ENCODE results near the gene CCT2. TPM values are rescaled to one million over a fixed set of nuclear protein-coding genes. Genes with fewer than 3 reads are reported as not detected.
A peak's percentile ranks its signal among the peaks of the same experiment; 100 is the strongest.

Gene CCT2
- total RNA-seq, 4 donors from 2014 or later: 124 to 153 (median 138) TPM

- in situ Hi-C loops (cut with MboI; ENCODE audit: low sequenced_read_pairs in 4 of 4) (no loop called here), intact Hi-C loops (cut with DNase I; ENCODE audit: low total_unique reads) (no loop called here)
- Histone ChIP-seq H3K4me1 (no peaks in the 10 kb centered on the region), H3K9me3 (no peaks in the 10 kb centered on the region), H3K4me3 (no peak overlapping the region), H3K27me3 (no peaks in the 10 kb centered on the region), H3K27ac (no peak overlapping the region), H3K36me3 (no peaks in the 10 kb centered on the region)
- TF ChIP-seq CTCF (IDR thresholded peaks at IDR 0.05 in 4 of 5, conservative IDR thresholded peaks at IDR 0.05 in 1 of 5): peak in 1 of 5 experiments; percentile 40
- TF ChIP-seq POLR2A (IDR thresholded peaks at IDR 0.05): no peak
- DNase-seq (no peak), ATAC-seq (peak in 1 of 2 donors; percentile 64)
Observed at GRCh38 chr12:69633061-69633460, 47.8 kb downstream of the CCT2 start.

- Histone ChIP-seq H3K4me3 (no peak overlapping the region), H3K27me3 (no peaks in the 10 kb centered on the region), H3K27ac (no peak overlapping the region), H3K36me3 (no peaks in the 10 kb centered on the region), H3K9me3 (no peaks in the 10 kb centered on the region), H3K4me1 (peaks cover 5 to 12% of the 10 kb centered on the region in 2 donors)
- intact Hi-C loops (cut with DNase I; ENCODE audit: low total_unique reads) (loop anchor here (1.0 to 5.0 kb wide), 2 partner anchors 52 to 280 kb away; partner anchors contain the start of genes CCT2 and YEATS4), in situ Hi-C loops (cut with MboI; ENCODE audit: low sequenced_read_pairs in 4 of 4) (loop anchor here in 1 of 4 donors (10.0 kb wide), 1 partner anchor 55 kb away; the partner anchor contains the start of gene BEST3)
- peak in 1 of 2 donors; percentile 30 for ATAC-seq
- TF ChIP-seq CTCF (IDR thresholded peaks at IDR 0.05 in 4 of 5, conservative IDR thresholded peaks at IDR 0.05 in 1 of 5) (peak; percentile 64 to 87 (median 69)), POLR2A (IDR thresholded peaks at IDR 0.05) (no peak)
- peak in 1 of 2 donors; percentile 56 for DNase-seq
Observed at GRCh38 chr12:69639400-69640016, 54.2 kb downstream of the CCT2 start.

GRCh38 chr12:69641546-69641945 is 56.3 kb downstream of the CCT2 start:
- ATAC-seq (no peak), DNase-seq (no peak)
- intact Hi-C loops (cut with DNase I; ENCODE audit: low total_unique reads): loop anchor here (5.0 kb wide), 1 partner anchor 54 kb away; the partner anchor contains the start of gene CCT2
- Histone ChIP-seq H3K36me3 (no peaks in the 10 kb centered on the region), H3K4me1 (peaks cover 5 to 12% of the 10 kb centered on the region in 2 donors), H3K9me3 (no peaks in the 10 kb centered on the region), H3K4me3 (no peak overlapping the region), H3K27me3 (no peaks in the 10 kb centered on the region), H3K27ac (peak overlapping the region in 2 of 4 donors; percentile 80 to 87)
- TF ChIP-seq POLR2A (IDR thresholded peaks at IDR 0.05) (no peak), CTCF (IDR thresholded peaks at IDR 0.05 in 4 of 5, conservative IDR thresholded peaks at IDR 0.05 in 1 of 5) (no peak)
- in situ Hi-C loops (cut with MboI; ENCODE audit: low sequenced_read_pairs in 4 of 4): loop anchor here in 1 of 4 donors (10.0 kb wide), 1 partner anchor 53 kb away; the partner anchor contains the start of gene BEST3

- Histone ChIP-seq H3K9me3 (no peaks in the 10 kb centered on the region), H3K27me3 (no peaks in the 10 kb centered on the region), H3K4me1 (peaks cover 5 to 12% of the 10 kb centered on the region in 2 donors), H3K36me3 (no peaks in the 10 kb centered on the region), H3K4me3 (no peak overlapping the region), H3K27ac (peak overlapping the region; percentile 70 to 87 (median 82))
- in situ Hi-C loops (cut with MboI; ENCODE audit: low sequenced_read_pairs in 4 of 4): loop anchor here in 1 of 4 donors (10.0 kb wide), 1 partner anchor 52 kb away; the partner anchor contains the start of gene BEST3
- DNase-seq (peak; percentile 92 to 97), ATAC-seq (peak; percentile 94 to 96)
- intact Hi-C loops (cut with DNase I; ENCODE audit: low total_unique reads): loop anchor here (2.0 to 5.0 kb wide), 3 partner anchors 14 to 55 kb away; partner anchors contain the start of gene CCT2
- peak in 1 of 2 donors; percentile 60 for TF ChIP-seq POLR2A (IDR thresholded peaks at IDR 0.05)
- TF ChIP-seq CTCF (IDR thresholded peaks at IDR 0.05 in 4 of 5, conservative IDR thresholded peaks at IDR 0.05 in 1 of 5): no peak
Observed at GRCh38 chr12:69642531-69642930, 57.3 kb downstream of the CCT2 start.
